HepG2 (cell line): ENCODE measurements around the gene KRT40. TPM values are rescaled to one million over a fixed set of nuclear protein-coding genes. Genes with fewer than 3 reads are reported as not detected.

Experiments used
- ATAC-seq: fragments of 200-7000 bp; cut with Tn5 transposase; 3 replicates; pipeline ENCODE4 v1.9.1; 2020; ENCODE audit warnings: mild to moderate bottlenecking, moderate library complexity
- BruUV-seq: library from RNA; stranded (reverse); fragments of 400-500 nt; replicated peaks from 2 replicates; lab custom pipeline; 2021; lab: Mats Ljungman, UMichigan
- CTCF ChIA-PET: fragments of 300-600 bp; formaldehyde crosslinking; extraction: SDS; loops from one replicate; lab custom pipeline; 2021; ENCODE audit warnings: low total read pairs, inconsistent platforms, low intra/inter-chr PET ratio; lab: Yijun Ruan, JAX
- POLR2A ChIA-PET: fragments of 350-600 bp; sonication (Branson Sonifier 250); formaldehyde crosslinking; loops from one replicate; lab custom pipeline; 2020; ENCODE audit warnings: antibody characterized with exemption, inconsistent platforms; lab: Yijun Ruan, JAX
- DNase-seq: peaks from one replicate; pipeline ENCODE4 v3.0.0-alpha.2; 2015; ENCODE audit warnings: low spot score
- FAIRE-seq: peaks from 3 replicates; lab custom pipeline; 2011; peaks lifted over from hg19 to GRCh38; lab: Jason Lieb, UNC
- H2AFZ ChIP-seq: one replicate; pipeline ENCODE4 v1.6.1; 2011; ENCODE audit warnings: low read length, inconsistent platforms
- H3K27ac ChIP-seq: fragments of 300-600 bp; 3 replicates; pipeline ENCODE4 v1.8.0; 2011; ENCODE audit warnings: mixed run types, mild to moderate bottlenecking, mixed read lengths, low read length, inconsistent platforms; ENCODE audit not compliant: insufficient read depth; ENCODE audit errors: extremely low read length
- H3K27me3 ChIP-seq, 2 experiments: fragments of 200-600 bp in 1 of 2; 2 replicates in 1 of 2; 3 replicates in 1 of 2; pipeline versions ENCODE4 v1.6.0 to v1.8.0; 2011; ENCODE audit warnings: low read length in 2 of 2, mild to moderate bottlenecking in 2 of 2, moderate library complexity in 2 of 2, inconsistent platforms in 1 of 2; ENCODE audit not compliant: insufficient read depth in 2 of 2, control insufficient read depth in 1 of 2
- H3K36me3 ChIP-seq, 2 experiments: fragments of 200-600 bp in 1 of 2; replicated peaks in 1 of 2; 2 replicates in 1 of 2; 3 replicates in 1 of 2; pipeline versions ENCODE4 v1.5.1 to v1.8.0; 2011; ENCODE audit warnings: low read length in 2 of 2, inconsistent platforms in 1 of 2; ENCODE audit not compliant: insufficient read depth in 2 of 2, control insufficient read depth in 1 of 2
- H3K4me1 ChIP-seq: 2 replicates; pipeline ENCODE4 v1.5.1; 2012; ENCODE audit warnings: low read length, inconsistent platforms; ENCODE audit not compliant: insufficient read depth
- H3K4me2 ChIP-seq: 2 replicates; pipeline ENCODE4 v1.6.0; 2011; ENCODE audit warnings: low read depth, low read length, inconsistent platforms
- H3K4me3 ChIP-seq, 3 experiments: fragments of 200-600 bp in 1 of 3; sonication (generic), shearing (Covaris generic) in 1 of 3; replicated peaks in 1 of 3; 2 replicates each; pipeline ENCODE4 v1.5.1; 2011 to 2016; ENCODE audit warnings: low read length in 3 of 3, inconsistent platforms in 2 of 3, low read depth in 2 of 3, mild to moderate bottlenecking in 2 of 3, control low read depth in 1 of 3, mixed read lengths in 1 of 3; ENCODE audit not compliant: insufficient read depth in 1 of 3
- H3K79me2 ChIP-seq: one replicate; pipeline ENCODE4 v1.6.1; 2011; ENCODE audit warnings: low read length, inconsistent platforms; ENCODE audit not compliant: insufficient read depth
- H3K9ac ChIP-seq: 2 replicates; pipeline ENCODE4 v1.6.0; 2011; ENCODE audit warnings: mild to moderate bottlenecking, low read depth, low read length, inconsistent platforms; ENCODE audit not compliant: insufficient read depth
- H3K9me3 ChIP-seq: 2 replicates; pipeline ENCODE4 v1.5.1; 2012; ENCODE audit warnings: mild to moderate bottlenecking, low read length
- H4K20me1 ChIP-seq: 2 replicates; pipeline ENCODE4 v1.6.0; 2011; ENCODE audit warnings: inconsistent platforms, mild to moderate bottlenecking, low read length, moderate library complexity; ENCODE audit not compliant: insufficient read depth
- ARID5B ChIP-seq: IDR thresholded peaks from 2 replicates; pipeline ENCODE4 v1.4.0; 2020; ENCODE audit warnings: mild to moderate bottlenecking, missing genetic modification reagents
- E2F1 ChIP-seq: sonication (generic); formaldehyde crosslinking; IDR thresholded peaks from 2 replicates; pipeline ENCODE4 v1.5.0; 2020; ENCODE audit warnings: missing genetic modification reagents
- KLF9 ChIP-seq: IDR thresholded peaks from 2 replicates; pipeline ENCODE4 v1.6.1; 2016; ENCODE audit warnings: low read depth
- MAZ ChIP-seq, 2 experiments: sonication (generic) in 1 of 2; formaldehyde crosslinking in 1 of 2; IDR thresholded peaks; 2 replicates each; pipeline versions ENCODE4 v1.5.0 to v1.6.1; 2012 to 2020; ENCODE audit warnings: low read depth in 2 of 2, mild to moderate bottlenecking in 2 of 2, borderline replicate concordance in 1 of 2, improper control_type of control experiment in 1 of 2, low read length in 1 of 2, missing genetic modification reagents in 1 of 2, moderate library complexity in 1 of 2
- MIER3 ChIP-seq: IDR thresholded peaks from 2 replicates; pipeline ENCODE4 v1.6.1; 2016; ENCODE audit warnings: missing compliant biosample characterization, borderline replicate concordance
- MTF1 ChIP-seq: sonication (generic); formaldehyde crosslinking; IDR thresholded peaks from 2 replicates; pipeline ENCODE4 v1.5.0; 2020; ENCODE audit warnings: missing genetic modification reagents
- NBN ChIP-seq: fragments of 450-650 bp; conservative IDR thresholded peaks from 2 replicates; pipeline ENCODE4 v1.6.1; 2017
- NR2C2 ChIP-seq: sonication (generic); formaldehyde crosslinking; IDR thresholded peaks from 2 replicates; pipeline ENCODE4 v1.4.0; 2020; ENCODE audit warnings: missing genetic modification reagents, mild to moderate bottlenecking, moderate library complexity, borderline replicate concordance
- RARA ChIP-seq: IDR thresholded peaks from 2 replicates; pipeline ENCODE4 v1.6.1; 2016; ENCODE audit warnings: missing genetic modification reagents, missing compliant biosample characterization
- RBM22 ChIP-seq: fragments of 200-400 bp; formaldehyde crosslinking; optimal IDR thresholded peaks from 2 replicates; pipeline ENCODE3; 2017; ENCODE audit warnings: mild to moderate bottlenecking, low read length, moderate library complexity
- TBX2 ChIP-seq: sonication (generic); formaldehyde crosslinking; IDR thresholded peaks from 2 replicates; pipeline ENCODE4 v1.5.0; 2020; ENCODE audit warnings: missing genetic modification reagents, mild to moderate bottlenecking, borderline replicate concordance
- ZC3H13 ChIP-seq: sonication (generic); formaldehyde crosslinking; IDR thresholded peaks from 2 replicates; pipeline ENCODE4 v1.8.1; 2023; ENCODE audit warnings: mild to moderate bottlenecking, missing genetic modification reagents, moderate library complexity
- ZNF121 ChIP-seq: sonication (generic); formaldehyde crosslinking; IDR thresholded peaks from 2 replicates; pipeline ENCODE4 v1.5.0; 2020; ENCODE audit warnings: mild to moderate bottlenecking, missing genetic modification reagents
- ZNF224 ChIP-seq: sonication (generic); formaldehyde crosslinking; IDR thresholded peaks from 2 replicates; pipeline ENCODE4 v1.5.0; 2020; ENCODE audit warnings: mild to moderate bottlenecking, missing genetic modification reagents
- ZNF468 ChIP-seq: sonication (generic); formaldehyde crosslinking; IDR thresholded peaks from 2 replicates; pipeline ENCODE4 v1.8.0; 2022; ENCODE audit warnings: mild to moderate bottlenecking, moderate library complexity, missing genetic modification reagents
- ZNF569 ChIP-seq: sonication (generic); formaldehyde crosslinking; IDR thresholded peaks from 2 replicates; pipeline ENCODE4 v1.5.0; 2020; ENCODE audit warnings: mild to moderate bottlenecking, missing genetic modification reagents, moderate library complexity, borderline replicate concordance
- ZNF598 ChIP-seq: sonication (generic); formaldehyde crosslinking; IDR thresholded peaks from 2 replicates; pipeline ENCODE4 v1.5.1; 2020; ENCODE audit warnings: mild to moderate bottlenecking, missing genetic modification reagents, borderline replicate concordance
- ZNF749 ChIP-seq: sonication (generic); formaldehyde crosslinking; IDR thresholded peaks from 2 replicates; pipeline ENCODE4 v1.8.0; 2022; ENCODE audit warnings: mild to moderate bottlenecking, missing genetic modification reagents, moderate library complexity, borderline replicate concordance
- ZNF850 ChIP-seq: sonication (generic); formaldehyde crosslinking; conservative IDR thresholded peaks from 2 replicates; pipeline ENCODE4 v1.9.0; 2021; ENCODE audit warnings: mild to moderate bottlenecking, missing genetic modification reagents
- WGBS: methylation state at CpG from one replicate; pipeline ENCODE4 v1.1.6; 2017; ENCODE audit warnings: low lambda C conversion rate; 5-methylcytosine and 5-hydroxymethylcytosine counted together
- in situ Hi-C: cut with HindIII; loops from 2 replicates; pipeline ENCODE4 v1.10.0; 2017; ENCODE audit warnings: low pct_unique_long_range_greater_than_20kb; ENCODE audit not compliant: extremely low pct_ligation_motif_present
- intact Hi-C: fragments of 100-400 bp; cut with micrococcal nuclease; formaldehyde crosslinking; loops from one replicate; pipeline ENCODE4 v1.10.0; 2022; ENCODE audit not compliant: unreplicated experiment
- polyA plus RNA-seq, 8 experiments: library from polyadenylated mRNA; depleted of rRNA in 3 of 8; stranded (reverse) in 7 of 8; unstranded in 1 of 8; fragments of >200 nt; fragmentation: Illumina TruSeq in 4 of 8; extraction: Trizol in 4 of 8; gene quantifications; 2 replicates each; pipeline versions ENCODE4 v1.2.1 to v1.2.3, GENCODE V29; 2011 to 2016; ENCODE audit warnings: low read depth in 4 of 8, missing spikeins in 1 of 8, mixed read lengths in 1 of 8; ENCODE audit not compliant: insufficient read depth in 1 of 8
- total RNA-seq, 5 experiments: library from RNA; depleted of rRNA; stranded (reverse); fragments of >200 nt; fragmentation: Illumina TruSeq; extraction: Trizol; gene quantifications; 2 replicates each; pipeline ENCODE4 v1.2.3, GENCODE V29; 2016; ENCODE audit warnings: low read depth in 1 of 5
- TF ChIP-seq, protein P1 (sequence below): sonication (generic); formaldehyde crosslinking; IDR thresholded peaks from 2 replicates; pipeline ENCODE4 v1.8.0; 2022; ENCODE audit warnings: mild to moderate bottlenecking, missing genetic modification reagents, borderline replicate concordance

KRT40 gene
- total and polyA plus RNA-seq, 2 of the 13 experiments (the other 11 are each of a cell fraction or from before 2014, with no cell fraction given), result not detected

GRCh38 chr17:40978575-40979151 lies 5.5 kb downstream of the KRT40 start:
- DNase-seq (no peak), FAIRE-seq (no peak), ATAC-seq (no peak)
- TF ChIP-seq ZNF569, result no peak
- no peak for TF ChIP-seq ZC3H13 (CRISPR knock-in tag)
- TF ChIP-seq ZNF850 (CRISPR knock-in tag), result no peak
- no peak for TF ChIP-seq ZNF598
- no peak for TF ChIP-seq MAZ (IDR thresholded peaks at IDR 0.05; ENCODE audit: borderline replicate concordance, low read depth, low read length)
- TF ChIP-seq MAZ (CRISPR knock-in tag; IDR thresholded peaks at IDR 0.05; ENCODE audit: low read depth), result no peak
- no peak for TF ChIP-seq RBM22
- no peak for TF ChIP-seq ZNF121
- TF ChIP-seq TBX2 (CRISPR knock-in tag), result no peak
- TF ChIP-seq ZNF749 (CRISPR knock-in tag), result no peak
- TF ChIP-seq ZNF468 (CRISPR knock-in tag), result no peak
- no peak for TF ChIP-seq NBN
- TF ChIP-seq NR2C2 (CRISPR knock-in tag), result no peak
- no peak for TF ChIP-seq MIER3 (CRISPR knock-in tag)
- TF ChIP-seq, protein P1, sequence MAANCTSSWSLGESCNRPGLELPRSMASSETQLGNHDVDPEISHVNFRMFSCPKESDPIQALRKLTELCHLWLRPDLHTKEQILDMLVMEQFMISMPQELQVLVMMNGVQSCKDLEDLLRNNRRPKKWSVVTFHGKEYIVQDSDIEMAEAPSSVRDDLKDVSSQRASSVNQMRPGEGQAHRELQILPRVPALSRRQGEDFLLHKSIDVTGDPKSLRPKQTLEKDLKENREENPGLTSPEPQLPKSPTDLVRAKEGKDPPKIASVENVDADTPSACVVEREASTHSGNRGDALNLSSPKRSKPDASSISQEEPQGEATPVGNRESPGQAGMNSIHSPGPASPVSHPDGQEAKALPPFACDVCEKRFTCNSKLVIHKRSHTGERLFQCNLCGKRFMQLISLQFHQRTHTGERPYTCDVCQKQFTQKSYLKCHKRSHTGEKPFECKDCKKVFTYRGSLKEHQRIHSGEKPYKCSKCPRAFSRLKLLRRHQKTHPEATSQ (CRISPR knock-in tag), result no peak
- TF ChIP-seq KLF9 (CRISPR knock-in tag), result no peak
- no peak for TF ChIP-seq E2F1
- TF ChIP-seq RARA, result no peak
- TF ChIP-seq ARID5B (CRISPR knock-in tag), result no peak
- no peak for TF ChIP-seq ZNF224 (CRISPR knock-in tag)
- TF ChIP-seq MTF1, result no peak
- no TSS peak for BruUV-seq
- H3K79me2 ChIP-seq, result no peaks in the 10 kb centered on the region
- H3K4me3 ChIP-seq, result no peak overlapping the region
- no peaks in the 10 kb centered on the region for H3K27me3 ChIP-seq
- ChIA-PET POLR2A (no interaction called here), CTCF (no interaction called here)
- H3K27ac ChIP-seq, result no peak overlapping the region
- no peaks in the 10 kb centered on the region for H3K36me3 ChIP-seq
- in situ Hi-C loops, result no loop called here
- no peak overlapping the region for H3K4me2 ChIP-seq
- peaks cover 6% of the 10 kb centered on the region; the same call in 1 of the 2 replicates for H3K4me1 ChIP-seq
- no peak overlapping the region for H2AFZ ChIP-seq
- 74% methylated on average over 13 of the region's 13 CpGs for WGBS
- no peak overlapping the region for H3K9ac ChIP-seq
- no peaks in the 10 kb centered on the region for H4K20me1 ChIP-seq
- H3K9me3 ChIP-seq, result no peaks in the 10 kb centered on the region
- intact Hi-C loops, result no loop called here
